G401.6 (cell line): ENCODE measurements around the gene HLA-DPB1.
"Not testable (repeated sequence)": the region's sequence is repeated elsewhere in the genome, so short reads cannot be mapped to it uniquely, and the experiment has no call there.

Source experiments
- FAIRE-seq: peaks from 2 replicates; lab custom pipeline; 2012; peaks lifted over from hg19 to GRCh38; lab: Jason Lieb, UNC

Gene HLA-DPB1

GRCh38 chr6:33071569-33071968 lies 4.2 kb upstream of the HLA-DPB1 start:
- FAIRE-seq, result no peak

GRCh38 chr6:33072508-33073100 lies 3.2 kb upstream of the HLA-DPB1 start:
- FAIRE-seq, result no peak

GRCh38 chr6:33073431-33073871 lies 2.3 kb upstream of the HLA-DPB1 start, which contains the start of gene HLA-DPA1:
HLA-DPA1 (minus strand) TSS chr6:33073649.
- FAIRE-seq, result no peak

- no peak for FAIRE-seq
Measured at GRCh38 chr6:33075208-33075567, 602 bp upstream of the HLA-DPB1 start.

GRCh38 chr6:33076406-33076934 lies 680 bp downstream of the HLA-DPB1 start:
- no peak for FAIRE-seq

- no peak for FAIRE-seq
Measured at GRCh38 chr6:33077908-33078307, 2.1 kb downstream of the HLA-DPB1 start.

GRCh38 chr6:33078442-33078841 lies 2.7 kb downstream of the HLA-DPB1 start:
- no peak for FAIRE-seq

- FAIRE-seq, result no peak
Measured at GRCh38 chr6:33078919-33079521, 3.2 kb downstream of the HLA-DPB1 start.

GRCh38 chr6:33079580-33079979 lies 3.8 kb downstream of the HLA-DPB1 start:
- FAIRE-seq, result no peak

- no peak for FAIRE-seq
Measured at GRCh38 chr6:33080127-33081089, 4.6 kb downstream of the HLA-DPB1 start.

GRCh38 chr6:33081098-33081824 lies 5.5 kb downstream of the HLA-DPB1 start:
- no peak for FAIRE-seq

GRCh38 chr6:33082702-33083101 lies 6.9 kb downstream of the HLA-DPB1 start:
- FAIRE-seq, result no peak

GRCh38 chr6:33085627-33086026 lies 9.8 kb downstream of the HLA-DPB1 start:
- FAIRE-seq, result no peak

GRCh38 chr6:33088258-33088930 lies 12.6 kb downstream of the HLA-DPB1 start:
- FAIRE-seq, result no peak

- FAIRE-seq, result no peak
Measured at GRCh38 chr6:33088931-33089620, 13.3 kb downstream of the HLA-DPB1 start.

- no peak for FAIRE-seq
Measured at GRCh38 chr6:33091957-33092356, 16.2 kb downstream of the HLA-DPB1 start.

GRCh38 chr6:33092385-33092784 lies 16.6 kb downstream of the HLA-DPB1 start:
- no peak for FAIRE-seq

- FAIRE-seq, result no peak
Measured at GRCh38 chr6:33093855-33094254, 18.1 kb downstream of the HLA-DPB1 start.

- no peak for FAIRE-seq
Measured at GRCh38 chr6:33095681-33096080, 19.9 kb downstream of the HLA-DPB1 start.

- FAIRE-seq, result not testable (repeated sequence)
Measured at GRCh38 chr6:33101121-33101737, 25.4 kb downstream of the HLA-DPB1 start.
